ENCODE results near the gene NKX2-8. TPM values are rescaled to one million over a fixed set of nuclear protein-coding genes. Genes with fewer than 3 reads are reported as not detected.

Gene NKX2-8
- total RNA-seq, 1 donor from 2014 or later, result 0.26 TPM

DNA sequence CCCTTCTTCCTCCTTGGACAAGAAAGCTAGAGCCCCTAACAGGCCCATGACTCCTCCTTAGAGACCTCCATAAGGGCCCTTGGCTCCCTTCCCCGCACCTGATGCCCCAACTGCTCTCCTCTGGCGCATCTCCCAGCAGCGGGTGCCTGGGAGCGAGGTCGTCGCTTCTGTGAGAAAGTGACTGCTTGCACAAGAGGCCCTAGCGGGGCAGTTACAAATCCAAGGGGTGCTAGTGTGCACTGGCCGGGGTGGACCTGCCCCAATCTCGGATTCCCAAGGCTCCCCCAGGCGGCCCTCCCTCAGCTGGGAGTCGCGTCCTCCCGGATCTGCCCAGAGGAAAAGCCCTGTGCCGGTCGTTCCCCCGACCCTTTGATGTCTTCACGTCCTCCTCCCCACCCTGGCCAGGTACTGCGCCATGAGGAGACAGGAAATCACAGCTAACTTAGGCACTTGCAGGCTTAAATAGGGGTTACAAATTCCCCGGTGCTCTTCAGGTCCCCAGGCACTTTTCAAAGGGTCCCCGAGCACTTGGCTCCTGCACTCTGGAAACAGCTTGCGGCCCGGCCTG is 2.8 kb downstream of the NKX2-8 start:
- DNase-seq (ENCODE audit: low read depth), result no peak
- no peak for FAIRE-seq
- Histone ChIP-seq H3K27me3 (ENCODE audit: control insufficient read depth, insufficient read depth, low read length) (peaks cover 1% of the 10 kb centered on the region), H3K4me3 (ENCODE audit: low read depth, low read length) (no peak overlapping the region), H3K36me3 (ENCODE audit: control insufficient read depth, insufficient read depth, low read length) (no peaks in the 10 kb centered on the region)
- no peak for TF ChIP-seq CTCF (IDR thresholded peaks at IDR 0.05; ENCODE audit: insufficient read depth, low read length, severe bottlenecking)

GRCh38 chr14:36579001-36579555 is 3.3 kb downstream of the NKX2-8 start:
- no peak for TF ChIP-seq CTCF (IDR thresholded peaks at IDR 0.05; ENCODE audit: insufficient read depth, low read length, severe bottlenecking)
- H3K36me3 ChIP-seq (ENCODE audit: control insufficient read depth, insufficient read depth, low read length), result no peaks in the 10 kb centered on the region
- FAIRE-seq (no peak), DNase-seq (ENCODE audit: low read depth) (no peak)
- H3K27me3 ChIP-seq (ENCODE audit: control insufficient read depth, insufficient read depth, low read length), result peaks cover 2% of the 10 kb centered on the region
- no peak overlapping the region for H3K4me3 ChIP-seq (ENCODE audit: low read depth, low read length)

GRCh38 chr14:36570065-36570464 is 12.3 kb downstream of the NKX2-8 start:
- FAIRE-seq (no peak), DNase-seq (ENCODE audit: low read depth) (peak; percentile 85)
- no peak for TF ChIP-seq CTCF (IDR thresholded peaks at IDR 0.05; ENCODE audit: insufficient read depth, low read length, severe bottlenecking)
- Histone ChIP-seq H3K4me3 (ENCODE audit: low read depth, low read length) (no peak overlapping the region), H3K36me3 (ENCODE audit: control insufficient read depth, insufficient read depth, low read length) (no peaks in the 10 kb centered on the region), H3K27me3 (ENCODE audit: control insufficient read depth, insufficient read depth, low read length) (peaks cover 2% of the 10 kb centered on the region)

GRCh38 chr14:36556811-36557433 is 25.5 kb downstream of the NKX2-8 start:
- no peak for FAIRE-seq
- DNase-seq (ENCODE audit: low read depth), result peak; percentile 22

GRCh38 chr14:36555998-36556743 is 26.2 kb downstream of the NKX2-8 start:
- DNase-seq (ENCODE audit: low read depth), result no peak
- Histone ChIP-seq H3K27me3 (ENCODE audit: control insufficient read depth, insufficient read depth, low read length) (no peaks in the 10 kb centered on the region), H3K36me3 (ENCODE audit: control insufficient read depth, insufficient read depth, low read length) (no peaks in the 10 kb centered on the region), H3K4me3 (ENCODE audit: low read depth, low read length) (no peak overlapping the region)
- FAIRE-seq, result no peak
- no peak for TF ChIP-seq CTCF (IDR thresholded peaks at IDR 0.05; ENCODE audit: insufficient read depth, low read length, severe bottlenecking)

More at GRCh38 chr14:36556811-36557433, 25.5 kb downstream of the NKX2-8 start:
- H3K36me3 ChIP-seq (ENCODE audit: control insufficient read depth, insufficient read depth, low read length), result no peaks in the 10 kb centered on the region
- peak; percentile 75 for TF ChIP-seq CTCF (IDR thresholded peaks at IDR 0.05; ENCODE audit: insufficient read depth, low read length, severe bottlenecking)
- no peak overlapping the region for H3K4me3 ChIP-seq (ENCODE audit: low read depth, low read length)
- no peaks in the 10 kb centered on the region for H3K27me3 ChIP-seq (ENCODE audit: control insufficient read depth, insufficient read depth, low read length)
